ENCODE data around the gene LCN6.
"Not testable (repeated sequence)": the region's sequence is repeated elsewhere in the genome, so short reads cannot be mapped to it uniquely, and the experiment has no call there.

Gene LCN6

DNA sequence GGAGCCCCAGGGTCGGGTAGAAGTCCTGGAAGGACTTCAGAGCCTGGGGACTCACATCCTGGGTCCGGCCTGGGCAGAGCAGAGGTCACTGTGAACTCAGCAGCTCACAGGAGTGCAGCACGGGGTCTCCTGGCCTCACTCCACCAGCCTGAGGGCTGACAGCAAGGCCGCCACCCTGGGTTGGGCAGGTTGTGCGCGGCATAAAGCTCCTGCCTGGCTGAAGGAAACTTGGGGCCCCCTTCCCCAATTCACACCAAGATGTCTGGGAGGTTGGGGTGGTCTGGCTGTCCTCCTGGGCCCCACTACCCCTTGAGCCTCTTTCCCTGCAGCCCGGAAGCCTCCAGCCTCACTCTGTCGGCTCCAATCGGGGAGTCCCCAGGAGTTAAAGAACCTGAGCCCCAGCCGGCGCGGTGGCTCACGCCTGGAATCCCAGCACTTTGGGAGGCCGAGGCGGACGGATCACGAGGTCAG is 13.9 kb upstream of the LCN6 start:
- no peak overlapping the region for H3K4me3 ChIP-seq (ENCODE audit: control insufficient read depth, low read depth, low read length)
- no peak for DNase-seq (ENCODE audit: low read depth)
- TF ChIP-seq, protein P1, sequence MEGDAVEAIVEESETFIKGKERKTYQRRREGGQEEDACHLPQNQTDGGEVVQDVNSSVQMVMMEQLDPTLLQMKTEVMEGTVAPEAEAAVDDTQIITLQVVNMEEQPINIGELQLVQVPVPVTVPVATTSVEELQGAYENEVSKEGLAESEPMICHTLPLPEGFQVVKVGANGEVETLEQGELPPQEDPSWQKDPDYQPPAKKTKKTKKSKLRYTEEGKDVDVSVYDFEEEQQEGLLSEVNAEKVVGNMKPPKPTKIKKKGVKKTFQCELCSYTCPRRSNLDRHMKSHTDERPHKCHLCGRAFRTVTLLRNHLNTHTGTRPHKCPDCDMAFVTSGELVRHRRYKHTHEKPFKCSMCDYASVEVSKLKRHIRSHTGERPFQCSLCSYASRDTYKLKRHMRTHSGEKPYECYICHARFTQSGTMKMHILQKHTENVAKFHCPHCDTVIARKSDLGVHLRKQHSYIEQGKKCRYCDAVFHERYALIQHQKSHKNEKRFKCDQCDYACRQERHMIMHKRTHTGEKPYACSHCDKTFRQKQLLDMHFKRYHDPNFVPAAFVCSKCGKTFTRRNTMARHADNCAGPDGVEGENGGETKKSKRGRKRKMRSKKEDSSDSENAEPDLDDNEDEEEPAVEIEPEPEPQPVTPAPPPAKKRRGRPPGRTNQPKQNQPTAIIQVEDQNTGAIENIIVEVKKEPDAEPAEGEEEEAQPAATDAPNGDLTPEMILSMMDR (conservative IDR thresholded peaks at IDR 0.05; ENCODE audit: control insufficient read depth, insufficient read depth, low read depth, low read length), result no peak

DNA sequence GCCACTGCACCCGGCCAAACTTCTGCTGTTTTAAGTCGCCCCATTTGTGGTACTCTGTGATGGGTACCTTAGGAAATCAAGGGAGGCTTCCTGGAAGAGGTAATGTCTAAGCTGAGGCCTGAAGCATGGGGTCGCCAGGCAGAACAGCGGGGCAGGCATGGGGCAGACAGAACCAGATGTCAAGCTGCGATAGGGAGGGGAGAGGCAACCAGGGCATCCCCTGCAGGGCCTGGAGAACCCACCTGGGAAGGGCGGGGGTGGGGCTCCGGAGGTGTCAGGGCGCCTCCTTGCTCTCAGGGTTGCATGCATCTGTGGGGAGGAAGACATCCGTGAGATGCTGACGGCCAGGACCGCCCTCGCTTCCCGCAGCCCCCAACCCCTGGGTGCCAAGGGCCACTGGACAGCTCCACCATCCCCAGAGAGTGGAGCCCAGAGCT is 13.2 kb upstream of the LCN6 start:
- no peak overlapping the region for H3K4me3 ChIP-seq (ENCODE audit: control insufficient read depth, low read depth, low read length)
- DNase-seq (ENCODE audit: low read depth), result no peak
- TF ChIP-seq, protein P1 (conservative IDR thresholded peaks at IDR 0.05; ENCODE audit: control insufficient read depth, insufficient read depth, low read depth, low read length), result no peak

DNA sequence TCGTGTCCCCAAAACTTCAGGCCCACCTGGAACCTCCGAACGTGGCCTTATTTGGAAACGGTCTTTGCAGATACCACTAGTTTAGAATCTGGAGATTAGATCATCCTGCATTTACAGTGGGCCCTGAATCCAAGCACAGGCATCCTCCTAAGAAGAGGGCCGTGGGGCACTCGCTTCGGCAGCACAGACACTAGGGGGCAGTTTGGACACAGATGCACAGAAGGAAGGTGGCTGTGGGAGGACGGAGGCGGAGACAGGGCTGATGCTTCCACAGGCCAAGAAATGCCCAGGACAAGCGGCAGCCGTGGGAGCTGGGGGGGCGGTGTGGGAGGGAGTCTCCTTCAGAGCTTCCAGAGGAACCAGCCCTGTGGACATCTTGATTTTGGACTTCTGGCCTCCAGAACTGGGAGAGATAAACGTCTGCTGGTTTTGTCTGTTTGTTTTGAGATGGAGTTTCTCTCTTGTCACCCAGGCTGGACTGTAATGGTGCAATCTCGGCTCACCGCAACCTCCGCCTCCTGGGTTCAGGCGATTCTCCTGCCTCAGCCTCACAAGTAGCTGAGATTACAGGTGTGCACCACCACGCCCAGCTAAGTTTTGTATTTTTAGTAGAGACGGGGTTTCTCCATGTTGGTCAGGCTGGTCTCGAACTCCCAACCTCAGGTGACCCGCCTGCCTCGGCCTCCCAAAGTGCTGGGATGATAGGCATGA is 12.7 kb upstream of the LCN6 start:
- TF ChIP-seq, protein P1 (conservative IDR thresholded peaks at IDR 0.05; ENCODE audit: control insufficient read depth, insufficient read depth, low read depth, low read length), result peak; percentile 69
- DNase-seq (ENCODE audit: low read depth), result peak; percentile 58

DNA sequence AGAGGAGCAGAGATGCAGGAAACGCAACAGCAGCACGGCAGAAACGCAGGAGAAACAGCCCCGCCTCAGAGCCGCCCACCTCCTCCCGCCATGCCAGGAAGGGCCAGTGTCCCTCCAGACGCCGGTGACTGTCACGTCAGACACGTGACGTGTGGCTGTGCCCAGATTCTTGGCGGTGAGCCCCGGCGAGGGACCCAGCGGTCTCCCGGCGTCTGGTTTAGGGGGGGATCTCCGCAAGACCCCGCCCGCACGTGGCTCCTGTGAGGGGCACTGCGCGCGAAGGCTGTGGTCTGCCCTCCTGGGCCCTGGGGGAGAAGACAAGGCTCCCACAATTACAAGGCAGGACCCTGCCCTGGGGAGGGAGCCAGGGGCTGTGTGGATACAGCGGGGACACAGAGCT is 12.1 kb upstream of the LCN6 start:
- no peak for DNase-seq (ENCODE audit: low read depth)
- no peak overlapping the region for H3K4me3 ChIP-seq (ENCODE audit: control insufficient read depth, low read depth, low read length)
- TF ChIP-seq, protein P1 (conservative IDR thresholded peaks at IDR 0.05; ENCODE audit: control insufficient read depth, insufficient read depth, low read depth, low read length), result no peak

More for the DNA sequence above, 12.7 kb upstream of the LCN6 start:
- not testable (repeated sequence) for H3K4me3 ChIP-seq (ENCODE audit: control insufficient read depth, low read depth, low read length)

DNA sequence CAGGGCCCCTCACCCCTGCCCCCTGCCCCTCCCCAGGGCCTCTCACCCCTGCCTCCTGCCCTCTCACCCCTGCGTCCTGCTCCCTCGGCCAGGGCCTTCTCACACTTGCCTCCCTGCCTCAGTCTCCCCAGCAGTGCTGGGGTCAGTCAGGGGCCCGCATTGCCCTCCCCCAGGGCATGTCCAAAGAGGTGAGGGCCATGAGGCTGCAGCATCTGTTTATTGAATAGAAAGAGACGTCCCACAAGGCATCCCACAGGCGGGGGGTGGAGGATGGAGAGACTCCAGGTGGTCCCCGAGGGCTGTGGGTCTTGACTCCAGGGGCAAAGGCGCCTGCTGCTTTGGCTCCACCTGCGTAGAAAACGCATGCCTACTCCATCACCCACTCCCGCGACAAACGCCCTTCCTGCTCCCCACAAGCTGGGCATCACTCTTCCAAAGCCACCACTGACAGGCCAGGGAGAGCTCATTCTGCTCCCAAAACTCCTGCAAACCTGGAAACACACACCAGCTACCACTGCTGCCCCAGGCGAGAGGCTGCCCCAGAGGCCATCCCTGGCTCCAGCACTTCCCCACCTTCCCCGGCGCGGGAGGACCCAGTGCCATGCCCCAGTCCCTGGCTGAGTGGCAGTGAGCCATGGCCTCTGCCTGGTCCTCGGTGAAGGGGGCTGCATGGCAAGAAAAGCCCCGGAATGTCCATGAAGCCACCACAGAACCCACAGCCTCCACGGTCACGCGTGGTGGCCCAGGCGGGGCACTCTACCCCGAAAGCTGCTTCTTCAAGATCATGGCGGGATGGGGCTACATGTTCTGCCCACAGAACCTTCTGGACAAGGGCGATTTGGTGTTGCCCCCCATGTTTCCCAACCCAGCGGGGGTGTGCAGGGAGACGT is 11.4 kb upstream of the LCN6 start:
- DNase-seq (ENCODE audit: low read depth), result no peak
- TF ChIP-seq, protein P1 (conservative IDR thresholded peaks at IDR 0.05; ENCODE audit: control insufficient read depth, insufficient read depth, low read depth, low read length), result no peak
- H3K4me3 ChIP-seq (ENCODE audit: control insufficient read depth, low read depth, low read length), result no peak overlapping the region

DNA sequence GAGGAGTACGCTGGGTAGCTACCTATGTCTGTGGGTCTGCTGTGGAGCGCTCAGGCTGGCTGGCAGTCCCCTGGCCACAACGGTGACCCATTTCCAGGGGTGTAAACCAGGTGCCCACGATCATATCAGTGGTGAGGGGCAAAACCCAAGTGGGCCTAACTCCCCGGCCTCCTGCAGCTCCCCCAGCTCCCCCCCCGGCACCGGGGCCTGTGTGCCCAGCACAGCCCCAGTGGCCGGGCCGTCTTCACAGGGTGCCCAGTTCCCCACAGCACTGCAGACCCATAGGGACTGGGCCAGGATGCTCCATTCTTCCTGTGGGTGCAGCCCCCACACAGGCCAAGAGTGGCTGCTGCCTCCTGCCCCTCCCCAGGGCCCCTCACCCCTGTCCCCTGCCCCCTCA is 10.7 kb upstream of the LCN6 start:
- DNase-seq (ENCODE audit: low read depth), result no peak
- TF ChIP-seq, protein P1 (conservative IDR thresholded peaks at IDR 0.05; ENCODE audit: control insufficient read depth, insufficient read depth, low read depth, low read length), result no peak
- no peak overlapping the region for H3K4me3 ChIP-seq (ENCODE audit: control insufficient read depth, low read depth, low read length)

Data from fibroblast of mammary gland (primary cell).